Omental fat pad (tissue), 4 donors: ENCODE data around the gene E2F6. TPM values are rescaled to one million over a fixed set of nuclear protein-coding genes. Genes with fewer than 3 reads are reported as not detected.

Experiments
- ATAC-seq: fragments of 150-250 bp; one replicate; pipeline ENCODE4 v1.9.1; 2016; ENCODE audit warnings: mild to moderate bottlenecking, moderate library complexity; ENCODE audit not compliant: low FRiP score
- DNase-seq: peaks from one replicate; pipeline ENCODE4 v3.0.0-alpha.2; 2019; ENCODE audit warnings: low spot score
- CTCF ChIP-seq, 3 donors: fragments of 450-650 bp; IDR thresholded peaks; one replicate each; pipeline ENCODE4 v1.5.1; 2016 to 2017; ENCODE audit warnings: antibody characterized with exemption in 3 of 3, mild to moderate bottlenecking in 3 of 3, moderate library complexity in 2 of 3
- total RNA-seq, 4 donors: library from RNA; depleted of rRNA; stranded (reverse); fragments of >200 nt; gene quantifications; one replicate each; pipeline ENCODE4 v1.1.0, GENCODE V29; 2016

E2F6 gene
- total RNA-seq, 4 donors from 2014 or later: 14.5 to 32.8 (median 25.8) TPM

DNA sequence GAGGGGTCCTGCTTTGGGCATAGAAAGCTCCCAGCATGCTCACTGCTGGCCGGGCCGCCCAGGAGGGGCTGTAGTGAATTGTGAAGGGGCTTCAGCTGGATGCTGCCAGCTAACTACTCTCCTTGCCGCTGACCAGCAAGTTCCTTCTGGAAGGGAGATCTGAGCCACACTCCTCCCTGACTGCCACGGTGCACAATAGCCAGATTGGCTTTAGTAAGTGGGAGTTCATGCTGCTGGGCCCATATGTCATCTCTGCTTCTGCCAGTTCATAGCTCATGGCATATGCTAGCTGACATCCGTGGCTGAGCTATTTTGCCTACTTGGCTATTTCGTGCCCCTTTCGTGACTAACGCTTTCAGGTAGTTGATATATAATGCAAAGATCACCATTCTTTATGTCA lies 69.9 kb downstream of the E2F6 start:
- no peak for DNase-seq
- ATAC-seq: no peak
- TF ChIP-seq CTCF (IDR thresholded peaks at IDR 0.05): no peak

- TF ChIP-seq CTCF (IDR thresholded peaks at IDR 0.05): no peak
- no peak for ATAC-seq
- DNase-seq: no peak
These were observed 70.6 kb downstream of the E2F6 start for GRCh38 chr2:11395389-11395788.

Other genes starting within 250 kb of the E2F6 start
- gene ROCK2, start 121.5 kb downstream of the E2F6 start, total RNA-seq: 100 to 1,000 TPM; 110 to 197 (median 155) TPM
- gene GREB1, start 67.9 kb upstream of the E2F6 start, total RNA-seq: 10 to 100 TPM in 1 of 4 donors, 1 to 10 TPM in 3; 1.9 to 12.4 (median 4.1) TPM
- gene NTSR2, start 204.0 kb upstream of the E2F6 start, total RNA-seq: 1 to 10 TPM in 1 of 4 donors, under 1 TPM in 1, not detected in 2; 0.28 to 1.6 TPM